NCI-H2107 treated with DMSO at 0.1 percent for 48 hours (cell line): ENCODE measurements around the gene RNU6-9.

Source experiments
- DNase-seq: peaks from one replicate; lab custom pipeline; 2025; ENCODE audit not compliant: unreplicated experiment; lab: John Stamatoyannopoulos, UW

The RNU6-9 gene

GRCh38 chr19:897442-898039 lies 4.3 kb downstream of the RNU6-9 start:
- DNase-seq = no peak

GRCh38 chr19:898663-899062 lies 5.4 kb downstream of the RNU6-9 start:
- DNase-seq = no peak

DNA sequence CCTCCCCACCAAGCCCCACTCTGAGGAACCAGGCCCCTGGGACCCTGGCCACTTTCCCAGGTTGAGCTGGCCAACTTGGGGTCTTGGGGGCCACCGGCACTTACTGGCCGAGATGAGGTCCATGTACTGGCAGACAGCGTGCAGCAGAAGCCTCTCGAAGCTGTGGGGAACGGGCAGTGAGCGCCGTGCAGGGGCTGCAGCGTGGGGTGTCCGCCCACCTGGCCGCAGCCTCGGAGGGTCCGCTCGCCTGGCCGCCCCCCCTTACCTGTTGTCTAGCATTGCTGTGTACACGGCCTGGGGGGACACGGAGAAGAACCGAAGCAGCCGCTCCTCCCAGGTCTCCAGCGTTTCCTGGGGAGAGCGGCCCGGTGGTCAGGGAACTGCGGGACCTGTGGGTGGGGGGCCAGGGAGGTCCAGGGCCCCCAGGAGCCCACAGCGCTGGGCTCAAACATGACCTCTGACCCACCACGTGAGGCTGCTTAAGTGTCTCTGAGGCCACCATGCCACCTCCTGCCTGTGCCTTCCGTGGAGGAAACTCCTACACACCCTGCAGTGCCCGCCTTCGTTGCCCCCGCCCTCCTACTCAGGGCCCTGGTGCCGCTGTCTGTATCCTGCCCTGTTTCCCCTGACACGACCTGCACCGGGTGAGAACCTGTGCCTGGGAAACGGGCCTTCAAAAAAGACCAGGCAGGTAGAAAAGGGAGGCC lies 6.2 kb downstream of the RNU6-9 start:
- no peak for DNase-seq

- no peak for DNase-seq
Observed at GRCh38 chr19:900043-900301, 6.7 kb downstream of the RNU6-9 start.

DNA sequence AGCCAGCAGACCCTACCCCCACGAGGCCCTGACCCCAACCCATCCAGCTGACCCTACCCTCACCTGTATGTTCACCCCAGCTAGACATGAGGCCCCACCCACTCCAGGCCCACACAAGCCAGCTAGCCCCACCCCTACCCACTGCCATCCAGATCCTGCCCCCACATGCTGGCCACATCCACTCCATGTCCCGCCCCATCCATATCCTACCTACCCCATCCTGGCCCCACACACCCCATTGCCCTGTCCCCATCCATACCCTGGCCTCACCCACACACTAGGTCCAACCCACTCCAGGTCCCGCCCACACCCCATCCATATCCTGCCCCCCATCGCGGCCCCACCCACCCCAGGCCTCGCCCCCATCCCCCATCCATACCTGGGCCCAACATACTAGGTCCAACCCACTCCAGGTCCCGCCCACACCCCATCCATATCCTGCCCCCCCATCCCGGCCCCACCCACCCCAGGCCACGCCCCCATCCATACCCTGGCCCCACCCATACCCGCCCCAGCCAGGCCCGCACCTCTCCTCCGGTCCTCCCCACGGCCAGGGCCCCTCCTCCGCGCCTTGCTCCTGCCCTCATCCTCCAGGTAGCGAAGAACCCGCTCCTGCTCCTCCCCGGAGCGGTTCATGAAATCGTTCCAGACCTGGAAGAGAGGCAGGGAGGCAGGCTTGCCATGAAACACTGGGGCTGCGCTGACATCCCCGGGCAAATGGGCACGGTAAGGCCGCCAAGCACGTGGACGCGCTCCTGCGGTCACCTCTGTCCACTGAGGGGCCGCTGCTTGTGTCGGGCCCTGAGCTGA lies 7.2 kb downstream of the RNU6-9 start:
- no peak for DNase-seq

DNA sequence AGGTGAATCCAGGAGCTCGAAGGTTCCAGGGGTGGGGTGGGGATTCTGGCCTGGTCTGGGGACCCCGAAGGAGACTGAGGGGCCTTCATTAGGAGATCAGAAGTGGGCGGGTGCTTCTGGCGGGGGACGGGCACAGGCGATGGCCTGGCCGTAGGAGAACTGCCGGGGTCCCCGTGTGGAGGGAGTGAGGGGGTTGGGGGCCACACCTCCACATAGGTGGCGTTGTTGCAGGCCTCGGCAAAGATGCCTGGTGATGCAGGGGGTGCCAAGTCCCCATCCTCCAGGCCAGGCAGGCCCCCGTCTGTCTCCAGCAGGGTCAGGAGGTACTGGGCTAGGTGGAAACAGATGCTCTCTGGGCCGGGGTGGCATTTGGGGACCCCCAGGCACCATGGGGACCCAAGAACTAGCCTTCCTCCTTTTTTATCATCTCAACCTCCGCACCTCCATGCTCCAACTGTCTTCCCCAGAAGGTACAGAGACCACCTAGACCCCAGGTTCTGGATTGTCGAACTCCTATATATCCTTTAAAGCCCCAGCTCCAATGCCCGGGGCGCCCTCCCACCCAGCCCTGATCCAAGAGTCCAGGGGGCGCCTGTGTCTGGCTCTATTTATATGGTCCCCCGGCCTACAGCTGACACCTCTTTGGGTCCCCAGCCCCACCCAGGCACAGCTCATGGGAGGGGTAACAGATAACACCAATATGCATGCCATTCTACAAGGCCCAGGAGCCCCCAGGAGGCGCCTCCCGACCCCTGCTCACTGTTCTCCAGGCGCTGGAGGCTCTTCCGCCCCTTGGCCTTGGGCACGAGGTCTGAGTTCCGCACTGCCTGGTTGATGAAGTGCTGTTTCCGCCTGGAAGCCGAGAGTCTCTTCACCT lies 8.2 kb downstream of the RNU6-9 start:
- DNase-seq = no peak

DNA sequence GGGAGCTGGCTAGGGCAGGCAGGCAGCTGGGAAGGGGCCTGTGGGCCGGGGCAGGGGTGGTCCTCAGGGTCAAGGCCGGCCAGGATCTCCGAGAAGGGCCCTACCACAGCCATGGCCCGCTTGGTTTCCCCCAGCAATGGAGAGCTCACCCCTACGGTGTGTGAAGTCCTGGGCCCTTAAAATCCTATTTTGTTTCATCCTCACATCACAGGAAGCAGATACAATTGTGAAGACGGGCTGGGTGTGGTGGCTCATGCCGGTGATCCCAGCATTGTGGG lies 8.7 kb downstream of the RNU6-9 start:
- no peak for DNase-seq

DNA sequence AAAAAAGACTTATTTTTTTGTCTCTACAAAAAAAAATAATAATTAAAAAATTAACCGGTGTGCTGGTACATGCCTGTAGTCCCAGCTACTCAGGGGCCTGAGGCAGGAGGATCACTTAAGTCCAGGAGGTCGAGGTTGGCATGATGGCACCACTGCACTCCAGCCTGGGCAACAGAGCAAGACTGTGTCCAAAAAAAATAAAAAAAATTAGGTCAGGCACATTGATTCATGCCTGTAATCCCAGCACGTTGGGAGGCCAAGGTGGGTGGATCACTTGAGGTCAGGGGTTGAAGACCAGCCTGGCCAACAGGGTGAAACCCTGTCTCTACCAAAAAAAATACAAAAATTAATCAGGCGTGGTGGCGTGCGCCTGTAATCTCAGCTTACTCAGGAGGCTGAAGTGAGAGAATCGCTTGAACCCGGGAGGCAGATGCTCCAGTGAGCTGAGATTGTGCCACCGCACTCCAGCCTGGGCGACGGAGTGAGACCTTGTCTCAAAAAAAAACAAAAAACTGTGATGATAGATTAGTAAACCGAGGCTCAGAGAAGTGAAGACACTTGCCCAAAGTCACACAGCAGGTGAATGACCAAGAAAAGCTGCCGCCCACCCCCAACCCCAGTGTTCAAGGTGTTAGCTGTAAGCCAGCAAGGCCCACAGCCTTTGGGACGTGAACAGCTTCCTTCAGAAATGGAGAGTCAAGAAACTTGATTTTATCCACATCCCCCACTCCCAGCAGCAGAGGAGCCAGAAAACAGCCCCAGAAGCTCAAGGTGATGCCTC lies 9.4 kb downstream of the RNU6-9 start:
- DNase-seq = no peak

GRCh38 chr19:903266-903797 lies 10.0 kb downstream of the RNU6-9 start:
- DNase-seq = no peak

- DNase-seq = no peak
Observed at GRCh38 chr19:904545-904944, 11.3 kb downstream of the RNU6-9 start.

DNA sequence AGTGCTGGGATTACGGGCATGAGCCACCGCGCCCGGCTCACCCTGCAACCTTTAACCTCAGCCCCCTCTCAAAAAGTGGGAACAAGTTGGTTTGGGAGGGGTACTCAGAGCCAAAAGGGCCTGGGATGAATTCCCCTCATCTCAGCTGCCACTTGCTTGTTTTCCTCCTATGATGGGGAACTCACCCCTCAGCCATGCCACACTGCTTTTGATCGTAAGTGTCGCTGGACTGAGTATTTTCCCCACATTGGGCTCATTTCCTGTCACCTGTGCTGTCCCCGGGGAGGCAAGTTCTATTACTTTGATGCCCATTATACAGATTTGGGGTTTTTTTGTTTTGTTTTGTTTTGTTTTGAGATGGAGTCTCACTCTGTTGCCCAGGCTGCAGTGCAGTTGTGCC lies 13.2 kb downstream of the RNU6-9 start:
- DNase-seq = no peak

DNA sequence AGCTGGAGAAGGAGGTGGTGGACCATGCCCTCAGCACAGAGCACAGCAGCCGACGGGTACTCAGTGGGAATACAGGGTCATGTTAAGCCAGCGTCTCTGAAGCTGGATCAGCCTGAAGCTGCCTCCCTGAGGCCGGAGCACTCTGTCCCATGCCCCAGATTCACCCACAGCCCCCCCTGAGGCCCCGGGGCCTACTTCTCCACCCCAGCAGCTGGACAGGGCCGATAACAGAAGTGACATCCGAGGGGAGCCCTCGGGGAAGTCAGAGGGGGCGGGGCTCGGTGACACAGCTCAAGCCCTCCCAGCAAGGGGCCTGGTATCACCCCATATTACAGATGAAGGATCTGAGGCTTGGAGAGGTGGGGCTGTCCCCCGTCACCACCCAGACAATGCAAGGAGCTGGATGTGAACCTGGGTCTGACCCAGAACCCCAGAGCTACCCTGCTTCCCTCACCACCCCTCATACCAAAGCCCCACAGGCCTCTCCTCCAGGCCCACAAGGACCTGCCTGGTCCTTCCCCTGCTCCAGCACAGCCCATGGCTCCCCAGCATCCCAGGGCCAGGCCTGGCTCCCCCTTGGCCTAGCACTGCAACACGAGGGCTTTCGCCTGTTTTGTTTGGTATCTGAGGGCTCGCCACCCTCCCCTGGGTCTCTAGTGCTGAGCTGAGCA lies 14.0 kb downstream of the RNU6-9 start:
- DNase-seq = no peak

DNA sequence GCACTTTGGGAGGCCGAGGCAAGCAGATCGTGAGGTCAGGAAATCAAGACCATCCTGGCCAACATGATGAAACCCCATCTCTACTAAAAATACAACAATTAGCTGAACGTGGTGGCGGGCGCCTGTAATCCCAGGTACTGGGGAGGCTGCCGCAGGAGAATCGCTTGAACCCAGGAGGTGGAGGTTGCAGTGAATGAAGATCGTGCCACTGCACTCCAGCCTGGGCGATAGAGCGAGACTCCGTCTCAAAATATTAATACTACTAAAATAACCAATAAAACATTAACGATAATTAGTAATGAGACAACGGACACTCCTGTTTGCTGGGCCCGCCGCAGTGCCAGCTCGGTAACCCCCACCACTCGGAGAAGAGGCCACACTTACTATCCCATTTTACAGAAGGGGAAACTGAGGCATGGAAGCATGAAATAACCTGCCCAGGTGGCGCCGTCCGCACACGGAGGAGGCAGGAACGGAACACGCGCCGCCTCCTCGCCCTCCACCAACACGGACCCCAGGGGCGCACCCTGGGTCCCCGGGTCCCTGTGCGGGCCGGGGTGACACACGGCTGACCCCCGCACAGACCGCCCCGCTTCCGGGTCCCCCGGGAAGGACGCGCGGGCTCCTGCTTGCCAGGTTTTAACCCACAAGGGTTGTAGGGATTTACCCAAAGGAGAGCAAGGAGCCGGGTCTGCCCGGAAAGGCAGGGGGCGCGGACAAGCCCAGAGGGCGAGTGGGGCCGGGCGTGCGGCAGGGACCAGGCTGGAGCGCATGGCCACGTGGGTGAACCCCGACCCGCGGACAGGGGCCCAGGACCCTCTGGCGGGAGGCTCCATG lies 18.1 kb downstream of the RNU6-9 start:
- DNase-seq = no peak

- DNase-seq = no peak
Observed at GRCh38 chr19:912181-913079, 19.1 kb downstream of the RNU6-9 start.

DNA sequence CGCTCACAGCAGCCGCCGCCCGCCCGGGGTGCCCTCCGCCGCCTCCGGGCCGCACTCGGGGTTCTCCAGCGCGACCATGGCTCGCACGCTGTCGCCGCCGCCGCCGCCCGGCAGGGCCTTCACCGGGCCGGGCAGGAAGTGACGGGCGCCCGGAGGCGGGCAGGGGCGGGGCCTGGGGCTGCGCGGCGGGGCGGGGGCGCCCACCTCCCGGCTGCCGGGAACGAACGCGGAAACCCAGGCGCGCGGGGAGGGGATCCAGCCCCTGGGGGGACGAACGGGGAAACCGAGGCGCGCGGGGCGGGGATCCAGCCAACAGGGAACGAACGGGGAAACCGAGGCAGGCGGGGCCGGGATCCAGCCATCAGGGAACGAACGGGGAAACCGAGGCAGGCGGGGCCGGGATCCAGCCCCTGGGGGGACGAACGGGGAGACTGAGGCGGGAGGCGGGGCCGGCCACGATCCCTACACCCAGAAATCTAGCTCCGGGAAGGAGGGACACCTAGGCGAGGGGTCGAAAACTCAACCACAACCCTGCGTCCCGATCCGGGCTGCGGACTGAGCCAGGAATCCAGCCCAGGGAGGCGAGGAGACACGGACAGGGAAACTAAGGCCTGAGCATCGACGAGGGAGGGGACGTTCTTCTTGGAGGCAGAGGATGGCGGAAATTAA lies 19.9 kb downstream of the RNU6-9 start, which contains the start of gene R3HDM4:
R3HDM4 (minus strand) TSS at position 140 of the 669 bp plus-strand sequence; CDS start at position 78, 62 bp downstream.
- no peak for DNase-seq

- no peak for DNase-seq
Observed at GRCh38 chr19:916645-917322, 23.5 kb downstream of the RNU6-9 start.
